GM15510 (cell line): Measurements from ENCODE around the gene KLF6.

Source experiments
- POLR2A ChIP-seq: IDR thresholded peaks from 3 replicates; pipeline ENCODE4 v1.6.1; 2011; ENCODE audit warnings: borderline replicate concordance; ENCODE audit not compliant: insufficient read length; ENCODE audit errors: extremely low read depth

KLF6 gene

DNA sequence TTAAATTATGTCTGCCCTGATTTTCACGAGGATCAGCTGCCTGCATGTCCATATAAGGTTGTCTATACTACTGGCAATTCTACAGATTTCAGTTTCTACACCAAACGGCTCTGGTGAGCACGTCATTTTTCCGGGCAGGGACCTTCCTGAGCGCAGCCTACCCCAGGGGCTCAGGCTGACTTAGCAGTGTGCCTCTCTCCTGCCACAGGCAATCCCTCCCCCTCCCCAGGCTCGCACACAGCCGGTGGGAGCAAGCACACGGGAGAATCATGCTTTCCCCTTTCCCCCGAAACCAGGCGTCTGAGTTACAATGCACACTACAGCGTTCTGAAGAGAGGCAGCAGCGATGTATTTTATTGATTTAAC, 1.7 kb downstream of the KLF6 start:
- peak; percentile 64 for TF ChIP-seq POLR2A

DNA sequence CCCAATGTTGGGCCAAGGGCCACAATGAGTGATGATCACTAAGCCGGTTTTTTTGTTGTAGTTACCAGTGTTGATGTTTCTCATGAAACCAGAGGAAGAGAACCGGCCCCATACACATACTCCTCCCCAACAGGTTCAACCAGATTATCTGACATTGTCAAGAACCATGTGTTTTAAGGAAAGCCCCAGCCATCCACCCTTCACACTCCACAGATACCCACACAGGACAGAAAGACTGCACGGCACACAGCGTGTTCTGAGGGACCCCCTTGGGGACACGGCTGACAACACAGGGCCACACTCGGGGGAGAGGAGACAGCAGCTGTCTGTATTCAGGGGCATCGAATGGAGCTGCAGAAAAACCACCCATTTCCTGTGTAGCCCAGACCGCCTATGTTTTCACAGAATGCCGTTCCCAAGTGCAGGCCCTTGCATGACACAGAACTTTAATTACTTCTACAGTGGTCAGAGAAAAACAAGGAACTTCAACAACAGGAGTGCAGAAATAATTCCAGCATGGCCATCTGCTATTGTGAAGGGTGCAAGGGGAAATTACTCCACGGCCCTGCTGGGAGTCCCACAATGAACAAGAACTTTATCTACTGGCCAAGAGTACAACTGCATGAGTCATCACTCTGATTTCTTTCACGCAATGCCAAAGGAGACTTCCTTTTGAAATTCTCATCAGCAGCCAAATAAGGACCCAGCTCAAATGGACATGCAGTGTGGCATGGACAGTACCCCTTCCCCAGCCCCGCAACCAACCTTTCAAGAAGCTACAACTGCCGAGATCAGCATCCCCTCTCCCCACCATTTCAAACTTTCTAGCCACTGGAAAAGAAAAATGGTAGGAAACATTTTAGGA, 2.3 kb downstream of the KLF6 start:
- TF ChIP-seq POLR2A: no peak

DNA sequence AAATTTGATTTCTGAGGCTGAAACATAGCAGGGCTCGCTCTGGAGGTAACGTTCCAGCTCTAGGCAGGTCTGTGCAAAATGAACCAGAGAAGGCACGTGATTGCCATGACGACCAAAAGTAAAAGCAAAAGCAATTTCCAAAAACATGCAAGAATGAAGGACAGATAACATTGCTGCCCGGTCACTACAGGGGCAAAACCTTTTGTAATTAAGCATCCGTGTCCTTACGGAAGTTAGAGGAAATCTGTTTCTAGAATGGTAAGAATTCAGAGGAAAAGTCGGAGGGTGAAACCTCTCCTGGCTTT, 2.9 kb downstream of the KLF6 start:
- TF ChIP-seq POLR2A: no peak

DNA sequence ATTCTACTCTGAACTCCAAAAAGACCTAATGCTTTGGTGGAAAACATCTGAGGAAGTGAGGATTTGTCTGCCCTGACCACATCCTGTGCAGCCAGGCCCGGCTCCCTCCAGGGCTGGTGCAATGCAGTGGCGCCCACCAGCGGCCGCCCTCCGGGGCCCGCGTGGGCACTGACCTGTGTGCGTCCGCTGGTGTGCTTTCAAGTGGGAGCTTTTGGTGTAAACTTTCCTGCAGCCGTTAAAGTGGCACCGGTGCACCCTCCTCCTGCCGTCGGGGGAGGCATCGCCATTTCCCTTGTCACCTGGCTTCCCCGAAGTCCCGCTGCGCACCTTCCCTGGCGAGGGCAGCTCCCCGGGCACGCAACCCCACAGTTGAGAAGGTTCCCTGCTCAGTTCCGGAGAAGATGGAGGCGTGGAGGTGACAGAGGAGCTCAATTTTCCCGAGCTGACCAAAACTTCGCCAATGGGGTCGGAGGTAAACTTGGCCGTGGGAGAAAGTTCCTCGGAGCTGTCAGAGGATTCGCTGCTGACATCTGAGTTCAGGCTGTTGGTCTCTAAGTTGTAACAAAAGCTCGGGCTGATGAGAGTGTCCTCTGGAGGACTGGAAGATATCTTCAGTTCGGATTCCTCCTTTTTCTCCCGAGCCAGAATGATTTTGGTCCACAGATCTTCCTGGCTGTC, 3.4 kb downstream of the KLF6 start:
- no peak for TF ChIP-seq POLR2A

DNA sequence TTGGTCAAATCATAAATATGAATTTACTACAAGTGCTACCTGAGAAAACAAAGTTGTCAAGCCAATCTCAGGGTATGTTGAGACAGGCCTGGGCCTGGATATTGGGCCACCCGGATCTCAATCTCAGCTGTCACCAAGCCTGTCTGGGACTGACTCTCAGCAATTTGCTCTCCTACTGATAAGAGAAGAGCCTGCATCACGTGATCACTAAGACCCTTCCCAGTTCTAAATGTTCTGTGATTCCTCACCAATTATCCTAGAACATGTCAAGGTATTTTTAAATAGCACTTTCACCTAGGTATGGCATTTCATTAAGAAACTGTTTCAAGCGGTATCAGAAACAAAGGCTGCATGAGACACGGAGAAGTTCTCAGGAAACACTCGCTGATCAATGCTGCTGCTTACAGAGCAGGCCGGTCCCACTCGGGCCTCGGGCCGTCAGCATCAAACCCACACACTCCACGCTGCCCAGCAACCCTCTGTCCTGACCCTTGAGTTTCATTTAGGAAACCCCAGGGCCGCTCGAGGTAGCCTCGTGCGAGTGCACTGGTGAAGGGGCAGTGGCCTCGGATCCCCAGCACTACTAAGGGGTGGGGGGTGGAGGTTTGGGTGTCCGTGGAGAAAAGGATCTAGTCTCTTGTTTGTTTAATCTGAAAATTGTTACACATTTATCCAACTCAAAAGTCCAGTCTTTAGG, 4.1 kb downstream of the KLF6 start:
- TF ChIP-seq POLR2A: no peak

DNA sequence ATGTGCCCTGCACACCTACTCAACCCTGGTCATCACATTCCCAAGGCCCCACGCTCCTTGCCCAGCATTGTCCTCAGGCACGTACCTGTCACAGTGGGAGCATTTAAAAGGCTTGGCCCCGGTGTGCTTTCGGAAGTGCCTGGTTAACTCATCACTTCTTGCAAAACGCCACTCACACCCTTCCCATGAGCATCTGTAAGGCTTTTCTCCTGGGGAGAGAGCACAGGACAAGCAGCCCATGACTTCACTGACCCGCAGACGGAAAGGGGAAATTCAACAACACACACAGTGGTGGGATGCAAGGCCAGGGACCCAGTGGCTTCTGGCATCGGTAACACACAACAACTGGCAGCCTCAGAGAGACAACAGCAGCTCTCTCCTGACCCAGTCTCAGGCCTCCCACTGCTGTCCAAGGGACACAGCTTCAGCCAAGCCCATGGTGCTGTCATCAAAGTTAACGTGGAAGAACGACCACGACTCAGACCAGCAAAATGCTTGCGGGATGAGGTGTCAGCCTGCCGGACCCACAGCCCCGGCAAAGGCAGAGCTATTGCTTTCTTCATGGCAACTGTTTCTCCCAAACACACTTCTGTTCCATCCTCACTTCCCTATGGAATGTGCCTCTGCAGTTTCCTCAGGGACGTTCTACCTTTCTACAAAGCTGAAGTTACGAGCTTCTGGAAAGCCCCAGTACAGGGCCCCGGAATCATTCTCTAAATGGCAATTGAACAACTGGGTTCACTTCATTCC, 4.8 kb downstream of the KLF6 start:
- no peak for TF ChIP-seq POLR2A

DNA sequence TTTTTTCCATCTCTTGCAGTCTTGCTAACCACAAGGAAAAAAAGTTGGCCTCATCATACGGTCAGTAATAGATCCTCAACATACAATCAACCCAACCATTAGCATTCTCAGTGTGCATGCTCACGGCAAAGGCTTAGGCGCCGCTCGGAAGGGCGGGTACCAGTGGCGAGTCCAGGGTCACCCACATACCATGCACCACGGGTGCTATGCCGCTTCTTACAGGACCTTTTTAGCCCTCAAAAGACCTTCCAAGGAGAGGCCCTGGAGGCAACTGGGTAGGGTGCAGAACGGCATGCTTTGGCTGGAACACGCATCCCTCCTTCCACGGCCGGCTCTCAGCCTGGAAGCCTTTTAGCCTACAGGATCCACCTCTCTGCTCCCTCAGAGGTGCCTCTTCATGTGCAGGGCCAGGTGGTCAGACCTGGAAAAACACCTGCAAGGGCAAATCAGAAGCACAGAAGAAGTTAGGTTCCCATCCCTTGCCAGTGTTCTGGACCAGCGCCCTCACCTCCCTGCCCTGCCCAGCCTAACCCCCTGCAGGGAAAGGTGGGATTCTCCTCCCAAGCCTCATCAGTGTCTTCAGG, 5.8 kb downstream of the KLF6 start:
- TF ChIP-seq POLR2A: no peak

DNA sequence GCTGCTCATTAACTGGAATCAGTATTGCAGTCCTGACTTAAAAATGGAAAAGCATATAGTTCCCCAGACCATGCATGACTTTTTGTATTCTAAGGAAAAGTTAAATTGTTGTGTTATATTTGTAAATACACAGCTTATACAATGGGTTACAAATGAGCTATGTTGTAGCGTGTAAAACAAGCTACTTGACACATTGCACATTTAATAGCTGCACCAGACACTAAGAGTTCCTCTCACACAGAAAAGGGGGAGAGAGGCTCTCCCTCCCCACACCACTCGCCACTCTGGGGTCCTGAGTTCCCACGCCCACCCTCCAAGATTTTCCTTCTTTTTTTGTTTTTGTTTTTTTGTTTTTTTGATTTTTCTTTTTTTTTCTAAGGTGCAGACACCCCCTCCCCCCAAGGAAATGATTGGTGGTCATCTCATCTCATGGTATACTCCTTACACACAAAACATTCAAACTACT, 6.3 kb downstream of the KLF6 start:
- no peak for TF ChIP-seq POLR2A

DNA sequence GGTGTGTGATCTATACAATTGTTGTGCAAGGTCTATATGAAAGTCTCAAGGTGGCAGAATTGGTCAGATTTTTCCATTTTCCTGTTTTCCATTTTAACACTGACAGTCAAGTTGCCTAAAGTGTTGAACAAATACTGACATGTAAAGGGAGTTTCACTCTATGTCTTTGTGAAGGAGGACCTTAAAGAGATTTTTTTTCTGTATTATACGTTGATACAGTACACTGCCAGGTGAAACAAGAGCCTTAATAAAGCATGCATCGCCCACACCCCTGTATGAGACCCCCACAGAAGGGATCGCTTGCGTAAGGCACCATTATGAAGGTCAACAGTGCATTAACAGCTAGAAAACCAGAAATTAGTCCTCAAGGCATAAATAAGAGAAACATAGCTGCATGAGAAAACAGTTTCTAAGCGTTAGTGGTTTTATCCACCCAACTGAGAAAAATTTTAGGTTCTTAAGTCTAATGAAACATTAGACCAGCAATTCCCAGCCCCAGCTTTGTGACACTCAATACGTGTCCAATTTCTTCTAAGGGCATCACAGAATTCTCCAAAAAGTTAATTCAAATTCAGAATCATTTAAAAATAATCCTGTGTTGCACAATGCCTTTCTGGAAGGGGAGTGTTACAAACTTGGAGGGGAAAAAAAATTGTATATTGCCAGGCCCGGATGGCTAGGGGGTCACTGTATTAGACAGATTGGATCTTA, 6.9 kb downstream of the KLF6 start:
- TF ChIP-seq POLR2A: no peak

DNA sequence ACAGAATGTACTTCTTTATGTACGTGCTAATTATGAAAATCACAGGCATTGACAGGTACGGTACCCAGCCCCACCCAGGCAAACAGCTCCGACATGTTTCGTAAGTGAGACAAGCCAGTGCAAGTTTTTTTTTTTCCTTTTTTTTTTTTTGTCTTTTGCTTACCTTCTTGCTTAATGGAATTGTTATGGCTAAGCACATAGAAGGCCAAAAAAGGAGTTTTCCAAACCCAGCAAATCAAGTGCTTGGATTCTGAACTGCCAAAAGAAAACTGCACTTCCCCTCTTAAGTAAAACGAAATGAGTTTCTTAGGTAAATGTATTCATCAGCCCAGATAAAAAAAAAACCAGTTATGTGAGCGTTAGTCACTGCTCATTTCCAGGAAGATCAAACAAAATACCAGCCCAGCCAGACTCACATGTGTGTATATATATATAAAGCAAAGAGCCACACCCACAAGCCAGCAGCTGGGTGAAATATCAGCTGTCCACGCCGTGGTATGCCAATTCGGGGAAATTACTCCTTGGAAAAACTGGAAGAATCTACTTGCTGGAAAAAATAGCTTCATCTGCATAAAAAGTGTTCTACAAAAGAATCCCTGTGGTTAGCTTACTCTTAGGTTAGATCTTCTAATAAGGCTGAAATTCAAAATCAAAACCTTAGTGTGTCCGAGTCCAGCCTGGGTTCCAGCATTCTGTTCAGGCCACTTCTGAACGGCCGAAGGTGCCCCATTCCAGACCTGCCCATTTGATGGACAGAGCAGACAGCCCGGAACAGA, 8.0 kb downstream of the KLF6 start:
- TF ChIP-seq POLR2A: no peak

DNA sequence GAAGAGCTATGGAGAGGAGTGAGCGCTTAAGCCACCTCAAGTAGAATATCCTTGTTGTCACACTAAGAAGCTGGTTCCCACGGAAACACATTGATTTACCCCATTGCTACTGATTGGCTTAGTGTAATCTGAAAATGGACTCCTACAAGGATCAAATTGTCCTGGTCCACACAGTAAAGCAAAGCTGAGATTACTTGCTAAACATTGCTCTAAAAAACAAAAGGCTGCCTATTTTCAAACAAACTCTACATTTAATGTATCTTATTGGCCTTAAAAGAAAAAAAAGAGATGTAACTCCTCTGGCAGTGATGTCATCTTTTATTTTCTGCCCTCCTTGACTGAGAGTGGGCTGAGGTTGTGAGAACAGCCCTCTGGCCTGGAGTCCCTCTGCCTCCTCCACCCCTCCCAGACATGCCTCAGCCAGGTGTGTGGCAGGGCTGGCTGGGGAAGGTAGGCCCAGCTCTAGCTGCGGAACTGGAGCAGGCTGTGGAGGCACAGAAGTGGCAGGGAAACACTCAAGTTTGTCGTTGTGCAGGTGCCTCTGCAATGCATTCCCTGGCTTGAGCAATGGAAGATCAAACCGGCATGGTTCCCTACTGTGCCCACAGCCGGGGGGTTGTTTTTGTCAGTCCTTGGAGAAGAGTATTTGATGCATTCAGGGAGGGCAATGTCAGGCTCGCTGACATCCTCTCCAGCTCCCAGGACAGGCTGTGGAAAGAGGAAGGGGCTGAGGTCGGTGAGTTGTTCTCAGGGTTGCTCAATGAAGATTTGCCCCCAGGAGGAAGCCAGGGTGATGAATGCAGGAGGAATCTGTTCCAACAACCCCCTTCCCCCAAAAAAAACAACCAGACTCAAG, 9.1 kb downstream of the KLF6 start:
- peak; percentile 33 for TF ChIP-seq POLR2A

DNA sequence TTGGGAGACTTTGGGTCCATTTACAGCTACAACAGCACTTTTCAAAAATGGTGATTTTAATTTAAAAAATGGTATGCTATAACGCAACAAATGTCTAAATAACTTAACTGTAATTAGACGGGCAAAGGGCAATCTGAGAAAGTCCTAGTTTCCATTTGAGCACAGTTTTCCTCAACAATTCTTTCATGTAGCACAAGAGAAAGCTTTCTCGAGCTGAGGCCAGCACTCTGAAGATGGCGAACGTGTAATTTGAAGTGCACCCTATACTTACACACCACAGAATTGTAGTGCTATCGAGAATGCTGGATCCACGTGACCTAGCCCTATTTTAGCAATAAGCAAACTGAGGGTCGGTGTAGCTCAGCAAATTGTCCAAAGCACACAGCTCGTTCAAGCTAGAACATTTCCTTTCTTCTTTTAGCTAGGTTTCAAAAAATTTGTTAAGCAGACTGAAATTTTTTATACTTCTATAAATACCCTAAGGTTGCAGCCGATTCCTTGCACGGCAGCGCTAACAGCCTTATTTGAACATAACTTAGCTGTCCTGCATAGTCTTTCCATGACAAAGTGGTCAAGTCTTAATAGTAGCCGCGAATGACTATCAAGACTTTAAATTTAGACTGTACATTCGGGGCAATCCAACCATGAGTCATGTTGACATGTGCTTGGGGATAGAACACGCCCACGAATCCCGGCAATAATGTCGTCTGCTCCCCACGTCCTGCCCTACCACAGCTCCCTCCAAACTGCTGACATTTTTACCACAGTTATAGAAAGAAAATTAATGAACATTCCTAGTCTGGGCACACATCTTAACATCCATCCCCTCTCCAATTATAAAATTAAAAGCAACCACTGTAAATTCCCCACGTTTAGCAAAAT, 10.0 kb downstream of the KLF6 start:
- no peak for TF ChIP-seq POLR2A
